OCI-LY7 (cell line): Measurements from ENCODE around the gene PAX9. TPM values are rescaled to one million over a fixed set of nuclear protein-coding genes. Genes with fewer than 3 reads are reported as not detected.

ENCODE experiments used
- BruUV-seq: library from RNA; stranded (reverse); fragments of 400-500 nt; replicated peaks from 2 replicates; lab custom pipeline; 2021; lab: Mats Ljungman, UMichigan
- CTCF ChIA-PET: fragments of 300-600 bp; sonication (Branson Sonifier 250); formaldehyde crosslinking; loops from one replicate; lab custom pipeline; 2022; ENCODE audit warnings: antibody characterized with exemption; ENCODE audit not compliant: unreplicated experiment; lab: Charles Lee
- POLR2A ChIA-PET: fragments of 300-600 bp; sonication (Branson Sonifier 250); formaldehyde crosslinking; loops from one replicate; lab custom pipeline; 2022; ENCODE audit warnings: antibody characterized with exemption; lab: Charles Lee
- DNase-seq: peaks from one replicate; pipeline ENCODE4 v3.0.0-alpha.2; 2015; ENCODE audit warnings: low spot score
- H2AFZ ChIP-seq: fragments of 200-600 bp; sonication (generic), shearing (Covaris generic); 2 replicates; pipeline ENCODE4 v1.6.1; 2014; ENCODE audit warnings: mild to moderate bottlenecking, antibody characterized with exemption, low read length, moderate library complexity
- H3K27ac ChIP-seq: fragments of 200-600 bp; sonication (generic); 2 replicates; pipeline ENCODE4 v1.5.1; 2014; ENCODE audit warnings: mixed run types, low read depth, mild to moderate bottlenecking, moderate library complexity, low read length, inconsistent platforms; ENCODE audit not compliant: poor library complexity, severe bottlenecking
- H3K36me3 ChIP-seq: fragments of 200-600 bp; sonication (generic); 2 replicates; pipeline ENCODE4 v1.6.1; 2014; ENCODE audit warnings: mild to moderate bottlenecking, antibody characterized with exemption, low read length, moderate library complexity, mixed read lengths; ENCODE audit not compliant: insufficient read depth
- H3K4me1 ChIP-seq: fragments of 200-600 bp; sonication (generic); 2 replicates; pipeline ENCODE4 v1.5.1; 2014; ENCODE audit warnings: mild to moderate bottlenecking, low read length; ENCODE audit not compliant: insufficient read depth, poor library complexity, severe bottlenecking
- H3K4me2 ChIP-seq: fragments of 200-600 bp; sonication (generic); 2 replicates; pipeline ENCODE4 v1.6.1; 2014; ENCODE audit warnings: mild to moderate bottlenecking, low read length
- H3K4me3 ChIP-seq: fragments of 200-600 bp; sonication (generic); 2 replicates; pipeline ENCODE4 v1.5.1; 2014; ENCODE audit warnings: mild to moderate bottlenecking, low read depth, low read length; ENCODE audit not compliant: poor library complexity, severe bottlenecking
- H3K79me2 ChIP-seq: fragments of 200-600 bp; sonication (generic); 2 replicates; pipeline ENCODE4 v1.6.1; 2016; ENCODE audit warnings: low read depth, mild to moderate bottlenecking, low read length, moderate library complexity, mixed read lengths; ENCODE audit not compliant: insufficient read depth
- H3K9me2 ChIP-seq: fragments of 200-600 bp; sonication (generic); 2 replicates; pipeline ENCODE4 v1.6.1; 2016; ENCODE audit warnings: mild to moderate bottlenecking, low read length, mixed read lengths; ENCODE audit not compliant: insufficient read depth
- H3K9me3 ChIP-seq: fragments of 200-600 bp; sonication (generic); 2 replicates; pipeline ENCODE4 v1.6.1; 2014; ENCODE audit warnings: mild to moderate bottlenecking, mixed run types, low read length, mixed read lengths
- H4K20me1 ChIP-seq: fragments of 200-600 bp; sonication (generic); 2 replicates; pipeline ENCODE4 v1.6.1; 2014; ENCODE audit warnings: mild to moderate bottlenecking, antibody characterized with exemption, low read length, moderate library complexity, mixed read lengths; ENCODE audit not compliant: insufficient read depth
- CTCF ChIP-seq: fragments of 200-600 bp; sonication (generic); conservative IDR thresholded peaks from 2 replicates; pipeline ENCODE4 v1.5.1; 2014; ENCODE audit warnings: mild to moderate bottlenecking, antibody characterized with exemption, low read length, moderate library complexity, mixed read lengths
- EZH2phosphoT487 ChIP-seq: fragments of 200-600 bp; sonication (generic); IDR thresholded peaks from 2 replicates; pipeline ENCODE4 v1.6.1; 2018; ENCODE audit warnings: low read depth, borderline replicate concordance, mild to moderate bottlenecking, mixed run types, antibody characterized with exemption, low read length, moderate library complexity, mixed read lengths
- intact Hi-C: fragments of 100-400 bp; cut with micrococcal nuclease; formaldehyde crosslinking; loops from one replicate; pipeline ENCODE4 v1.10.0; 2022; ENCODE audit not compliant: unreplicated experiment
- total RNA-seq, 2 experiments: library from RNA; depleted of rRNA in 1 of 2; stranded (reverse); fragments of >200 nt in 1 of 2; shearing (Covaris generic) in 1 of 2; gene quantifications; 2 replicates each; pipeline ENCODE4 v1.2.3, GENCODE V29; 2014 to 2022

PAX9 gene
- total RNA-seq, 2 experiments from 2014 or later: 2.3 to 4.4 TPM

- H3K36me3 ChIP-seq: no peaks in the 10 kb centered on the region
- ChIA-PET CTCF (no interaction called here), POLR2A (interaction anchor here (0.7 kb wide), 1 partner anchor 1247 kb away, joined by 3 read pairs; no protein-coding TSS in a partner anchor)
- H4K20me1 ChIP-seq: no peaks in the 10 kb centered on the region
- DNase-seq: no peak
- H3K9me2 ChIP-seq: no peaks in the 10 kb centered on the region
- no peak overlapping the region for H3K4me3 ChIP-seq
- H3K27ac ChIP-seq: no peak overlapping the region
- intact Hi-C loops: no loop called here
- H3K79me2 ChIP-seq: no peaks in the 10 kb centered on the region
- TF ChIP-seq CTCF (no peak), EZH2phosphoT487 (no peak)
- no peak overlapping the region for H2AFZ ChIP-seq
- BruUV-seq: no TSS peak
- no peaks in the 10 kb centered on the region for H3K9me3 ChIP-seq
- no peaks in the 10 kb centered on the region for H3K4me1 ChIP-seq
- no peak overlapping the region for H3K4me2 ChIP-seq
These were observed 33.7 kb upstream of the PAX9 start for GRCh38 chr14:36627981-36628380.

- H3K36me3 ChIP-seq: no peaks in the 10 kb centered on the region
- H4K20me1 ChIP-seq: no peaks in the 10 kb centered on the region
- no TSS peak for BruUV-seq
- POLR2A ChIA-PET: interaction anchor here (0.6 to 1.1 kb wide), 2 partner anchors 47 to 140 kb away, joined by 3 to 4 read pairs; no protein-coding TSS in a partner anchor
- H3K9me3 ChIP-seq: no peaks in the 10 kb centered on the region
- H2AFZ ChIP-seq: no peak overlapping the region
- no peak overlapping the region for H3K27ac ChIP-seq
- H3K4me3 ChIP-seq: no peak overlapping the region
- CTCF ChIA-PET: no interaction called here
- no peaks in the 10 kb centered on the region for H3K9me2 ChIP-seq
- H3K4me2 ChIP-seq: no peak overlapping the region
- H3K79me2 ChIP-seq: no peaks in the 10 kb centered on the region
- no peaks in the 10 kb centered on the region for H3K4me1 ChIP-seq
- TF ChIP-seq CTCF (no peak), EZH2phosphoT487 (no peak)
- intact Hi-C loops: no loop called here
- no peak for DNase-seq
These were observed 28.1 kb upstream of the PAX9 start for GRCh38 chr14:36633580-36633979.

- ChIA-PET POLR2A (no interaction called here), CTCF (no interaction called here)
- Histone ChIP-seq H3K36me3 (no peaks in the 10 kb centered on the region), H3K9me2 (no peaks in the 10 kb centered on the region), H3K4me3 (no peak overlapping the region), H3K27ac (no peak overlapping the region), H3K9me3 (no peaks in the 10 kb centered on the region), H3K4me1 (no peaks in the 10 kb centered on the region), H3K79me2 (no peaks in the 10 kb centered on the region), H3K4me2 (no peak overlapping the region), H4K20me1 (no peaks in the 10 kb centered on the region), H2AFZ (no peak overlapping the region)
- no peak for TF ChIP-seq CTCF
- no peak for TF ChIP-seq EZH2phosphoT487
- no TSS peak for BruUV-seq
- no peak for DNase-seq
- intact Hi-C loops: no loop called here
These were observed 14.8 kb upstream of the PAX9 start for GRCh38 chr14:36646664-36647416.
